Coronary artery (tissue), 2 donors: Measurements from ENCODE around the gene GTF3C2.

Experiments used
- DNase-seq: peaks from one replicate; pipeline ENCODE4 v3.0.0-alpha.2; 2017; ENCODE audit warnings: low spot score
- H3K27ac ChIP-seq, 2 donors: fragments of 200-600 bp; sonication (generic); one replicate each; pipeline ENCODE4 v1.5.1; 2016 to 2019
- H3K4me3 ChIP-seq: fragments of 200-600 bp; sonication (generic); 2 replicates; pipeline ENCODE4 v1.5.1; 2016; ENCODE audit warnings: mild to moderate bottlenecking, moderate library complexity
- TF ChIP-seq, protein P1 (sequence below): fragments of 200-600 bp; sonication (generic); IDR thresholded peaks from one replicate; pipeline ENCODE4 v1.5.1; 2019; ENCODE audit warnings: antibody characterized with exemption

Gene GTF3C2

DNA sequence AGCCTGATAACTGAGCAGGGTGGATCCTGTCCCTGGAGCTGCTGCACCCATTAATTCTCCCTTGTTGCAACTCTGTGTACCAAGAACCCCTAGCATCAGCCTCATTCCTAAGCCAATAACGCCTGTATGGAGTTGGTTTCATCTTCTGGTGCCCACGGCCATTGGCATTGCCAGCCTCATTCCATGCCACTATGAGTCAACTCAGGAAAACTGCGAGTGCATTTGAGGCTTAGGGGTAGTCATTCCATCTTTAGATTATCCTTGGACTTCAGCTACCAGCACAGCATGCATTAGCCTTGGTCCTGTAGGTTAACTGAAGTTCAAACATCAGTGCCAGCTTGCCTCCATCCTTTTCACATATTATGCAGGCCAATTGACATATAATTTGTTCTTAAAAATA, 75.7 kb downstream of the GTF3C2 start:
- no peak for DNase-seq
- TF ChIP-seq, protein P1, sequence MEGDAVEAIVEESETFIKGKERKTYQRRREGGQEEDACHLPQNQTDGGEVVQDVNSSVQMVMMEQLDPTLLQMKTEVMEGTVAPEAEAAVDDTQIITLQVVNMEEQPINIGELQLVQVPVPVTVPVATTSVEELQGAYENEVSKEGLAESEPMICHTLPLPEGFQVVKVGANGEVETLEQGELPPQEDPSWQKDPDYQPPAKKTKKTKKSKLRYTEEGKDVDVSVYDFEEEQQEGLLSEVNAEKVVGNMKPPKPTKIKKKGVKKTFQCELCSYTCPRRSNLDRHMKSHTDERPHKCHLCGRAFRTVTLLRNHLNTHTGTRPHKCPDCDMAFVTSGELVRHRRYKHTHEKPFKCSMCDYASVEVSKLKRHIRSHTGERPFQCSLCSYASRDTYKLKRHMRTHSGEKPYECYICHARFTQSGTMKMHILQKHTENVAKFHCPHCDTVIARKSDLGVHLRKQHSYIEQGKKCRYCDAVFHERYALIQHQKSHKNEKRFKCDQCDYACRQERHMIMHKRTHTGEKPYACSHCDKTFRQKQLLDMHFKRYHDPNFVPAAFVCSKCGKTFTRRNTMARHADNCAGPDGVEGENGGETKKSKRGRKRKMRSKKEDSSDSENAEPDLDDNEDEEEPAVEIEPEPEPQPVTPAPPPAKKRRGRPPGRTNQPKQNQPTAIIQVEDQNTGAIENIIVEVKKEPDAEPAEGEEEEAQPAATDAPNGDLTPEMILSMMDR: no peak
- H3K4me3 ChIP-seq: no peak overlapping the region
- no peak overlapping the region for H3K27ac ChIP-seq

DNA sequence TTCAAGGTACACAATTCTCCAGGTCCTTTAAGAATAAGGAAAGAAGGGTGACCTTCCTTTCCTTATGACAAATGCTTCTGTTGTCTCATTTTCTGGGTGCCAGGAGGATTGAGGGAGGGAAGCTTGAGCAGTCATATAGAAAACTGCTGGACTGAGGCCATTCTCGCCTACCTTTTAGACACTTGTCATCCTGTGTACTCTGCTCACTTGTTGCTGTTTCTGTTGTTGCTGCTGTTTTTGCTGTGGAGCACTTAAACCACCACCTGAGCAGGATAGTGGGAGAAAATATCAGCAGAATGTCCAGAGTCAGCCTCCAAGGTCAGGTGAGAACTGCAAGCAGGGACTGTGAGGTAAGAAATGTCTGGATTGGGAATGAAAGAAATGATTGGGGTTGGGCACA, 78.6 kb downstream of the GTF3C2 start:
- TF ChIP-seq, protein P1: no peak
- DNase-seq: no peak
- Histone ChIP-seq H3K4me3 (no peak overlapping the region), H3K27ac (no peak overlapping the region)
